HFF-Myc (cell line): ENCODE measurements around the gene TPX2.

Experiments used
- DNase-seq: peaks from one replicate; pipeline ENCODE4 v3.0.0-alpha.2; 2011; ENCODE audit warnings: low read depth; ENCODE audit errors: extremely low read depth
- H3K4me3 ChIP-seq: replicated peaks from 2 replicates; pipeline ENCODE4 v1.5.1; 2011; ENCODE audit warnings: low read depth, mild to moderate bottlenecking, control low read depth, low read length
- TF ChIP-seq, protein P1 (sequence below): IDR thresholded peaks from 2 replicates; pipeline ENCODE4 v1.5.1; 2012; ENCODE audit warnings: mild to moderate bottlenecking, low read depth, low read length, control low read depth; ENCODE audit errors: missing control alignments

TPX2 gene

DNA sequence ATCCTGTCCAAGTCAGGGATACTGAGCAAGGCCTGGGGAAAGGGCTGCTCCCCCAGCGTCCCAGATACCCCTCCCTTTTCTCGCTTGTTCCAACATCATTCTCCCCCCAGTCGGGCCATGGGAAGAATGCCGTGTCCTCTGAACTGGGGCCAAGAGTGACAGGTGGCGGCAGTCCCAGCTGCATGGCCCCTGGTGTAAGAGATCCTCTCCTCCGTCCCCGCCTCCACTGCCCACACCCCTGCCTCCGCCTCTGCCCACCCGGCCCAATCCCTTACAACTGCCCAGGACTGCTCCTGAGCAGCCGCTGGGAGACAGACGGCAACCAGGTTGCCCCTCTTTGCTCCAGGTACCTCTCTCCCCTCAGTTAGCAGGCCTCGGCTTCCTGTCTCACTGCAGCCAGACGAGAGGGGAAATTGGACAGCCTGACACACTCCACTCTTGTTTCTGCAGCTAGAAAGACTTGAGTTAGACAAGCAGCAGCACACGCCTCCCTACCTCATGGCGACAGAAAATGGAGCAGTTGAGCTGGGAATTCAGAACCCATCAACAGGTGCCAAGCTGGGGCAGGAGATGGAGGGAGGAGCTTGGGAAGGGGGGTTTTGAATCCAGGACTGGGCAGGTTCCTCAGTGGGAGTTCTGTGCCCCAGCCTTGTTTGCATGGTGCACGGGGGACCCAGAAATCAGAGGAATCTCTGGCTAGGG is 80.1 kb downstream of the TPX2 start, which contains the start of gene MYLK2:
TSS of gene MYLK2 (plus strand) at position 274 of the 702 bp plus-strand sequence. CDS start at position 499, 225 bp downstream.
- DNase-seq: no peak
- TF ChIP-seq, protein P1, sequence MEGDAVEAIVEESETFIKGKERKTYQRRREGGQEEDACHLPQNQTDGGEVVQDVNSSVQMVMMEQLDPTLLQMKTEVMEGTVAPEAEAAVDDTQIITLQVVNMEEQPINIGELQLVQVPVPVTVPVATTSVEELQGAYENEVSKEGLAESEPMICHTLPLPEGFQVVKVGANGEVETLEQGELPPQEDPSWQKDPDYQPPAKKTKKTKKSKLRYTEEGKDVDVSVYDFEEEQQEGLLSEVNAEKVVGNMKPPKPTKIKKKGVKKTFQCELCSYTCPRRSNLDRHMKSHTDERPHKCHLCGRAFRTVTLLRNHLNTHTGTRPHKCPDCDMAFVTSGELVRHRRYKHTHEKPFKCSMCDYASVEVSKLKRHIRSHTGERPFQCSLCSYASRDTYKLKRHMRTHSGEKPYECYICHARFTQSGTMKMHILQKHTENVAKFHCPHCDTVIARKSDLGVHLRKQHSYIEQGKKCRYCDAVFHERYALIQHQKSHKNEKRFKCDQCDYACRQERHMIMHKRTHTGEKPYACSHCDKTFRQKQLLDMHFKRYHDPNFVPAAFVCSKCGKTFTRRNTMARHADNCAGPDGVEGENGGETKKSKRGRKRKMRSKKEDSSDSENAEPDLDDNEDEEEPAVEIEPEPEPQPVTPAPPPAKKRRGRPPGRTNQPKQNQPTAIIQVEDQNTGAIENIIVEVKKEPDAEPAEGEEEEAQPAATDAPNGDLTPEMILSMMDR: no peak
- H3K4me3 ChIP-seq: no peak within 1 kb of the TSS

DNA sequence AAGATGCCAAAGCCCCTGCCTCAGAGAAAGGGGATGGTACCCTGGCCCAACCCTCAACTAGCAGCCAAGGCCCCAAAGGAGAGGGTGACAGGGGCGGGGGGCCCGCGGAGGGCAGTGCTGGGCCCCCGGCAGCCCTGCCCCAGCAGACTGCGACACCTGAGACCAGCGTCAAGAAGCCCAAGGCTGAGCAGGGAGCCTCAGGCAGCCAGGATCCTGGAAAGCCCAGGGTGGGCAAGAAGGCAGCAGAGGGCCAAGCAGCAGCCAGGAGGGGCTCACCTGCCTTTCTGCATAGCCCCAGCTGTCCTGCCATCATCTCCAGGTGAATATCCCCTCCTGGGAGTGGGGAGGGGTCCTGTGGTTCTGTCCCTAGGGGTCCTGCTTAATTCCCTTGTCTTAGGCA is 81.1 kb downstream of the TPX2 start:
- TF ChIP-seq, protein P1: no peak
- no peak for DNase-seq

DNA sequence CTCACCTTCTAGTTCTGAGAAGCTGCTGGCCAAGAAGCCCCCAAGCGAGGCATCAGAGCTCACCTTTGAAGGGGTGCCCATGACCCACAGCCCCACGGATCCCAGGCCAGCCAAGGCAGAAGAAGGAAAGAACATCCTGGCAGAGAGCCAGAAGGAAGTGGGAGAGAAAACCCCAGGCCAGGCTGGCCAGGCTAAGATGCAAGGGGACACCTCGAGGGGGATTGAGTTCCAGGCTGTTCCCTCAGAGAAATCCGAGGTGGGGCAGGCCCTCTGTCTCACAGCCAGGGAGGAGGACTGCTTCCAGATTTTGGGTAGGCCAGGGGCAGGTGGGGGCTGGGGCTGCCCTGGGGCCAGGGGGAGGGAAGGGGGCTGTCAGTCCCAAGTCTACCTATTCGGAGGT is 82.3 kb downstream of the TPX2 start:
- DNase-seq: no peak
- no peak overlapping the region for H3K4me3 ChIP-seq
- TF ChIP-seq, protein P1: no peak

More for the DNA sequence above, 81.1 kb downstream of the TPX2 start:
- no peak overlapping the region for H3K4me3 ChIP-seq

DNA sequence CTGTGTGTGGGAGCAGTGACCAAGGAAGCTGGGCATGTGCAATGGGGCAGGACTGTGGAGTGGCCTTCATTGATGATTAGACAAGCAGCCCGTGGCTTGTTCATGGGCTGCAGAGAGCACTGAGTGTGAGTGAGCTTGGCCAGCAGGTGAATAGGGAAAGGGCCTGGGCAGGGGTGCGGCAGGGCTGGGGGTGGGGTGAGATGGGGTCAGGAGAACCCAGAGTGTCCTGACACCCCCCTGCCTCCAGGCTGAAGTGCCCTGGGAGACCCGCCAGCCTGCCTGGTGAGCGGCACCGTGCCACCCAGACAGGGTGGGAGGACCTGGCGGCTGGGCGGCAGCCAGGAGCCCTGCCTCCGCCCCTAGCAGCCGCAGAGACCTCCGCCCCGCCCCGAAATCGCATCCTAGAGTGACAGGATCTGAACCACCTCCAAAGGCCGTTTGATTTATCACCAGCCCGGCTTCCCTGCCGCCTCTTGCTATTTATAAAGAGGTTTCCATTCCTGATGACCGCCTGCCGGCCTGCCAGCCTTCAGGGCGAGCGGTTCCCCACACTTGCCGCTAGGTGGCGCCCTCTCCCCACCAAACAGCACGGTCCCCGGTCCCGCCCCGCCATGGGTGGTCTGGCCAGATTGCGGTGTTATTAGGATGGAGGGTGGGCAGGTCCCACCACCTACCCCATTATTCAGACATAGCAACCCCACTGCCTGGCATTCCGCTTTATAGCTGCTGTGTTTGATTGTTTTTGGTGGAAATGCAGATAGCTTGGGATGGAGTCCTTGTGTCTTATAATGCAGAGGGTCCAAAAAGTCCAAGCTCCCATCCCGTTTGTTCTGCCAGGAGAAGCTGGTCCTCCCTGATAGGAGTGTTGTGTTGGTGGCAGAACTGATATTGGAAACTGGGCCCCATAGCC is 83.6 kb downstream of the TPX2 start:
- DNase-seq: no peak
- TF ChIP-seq, protein P1: peak; percentile 97
- H3K4me3 ChIP-seq: no peak overlapping the region

DNA sequence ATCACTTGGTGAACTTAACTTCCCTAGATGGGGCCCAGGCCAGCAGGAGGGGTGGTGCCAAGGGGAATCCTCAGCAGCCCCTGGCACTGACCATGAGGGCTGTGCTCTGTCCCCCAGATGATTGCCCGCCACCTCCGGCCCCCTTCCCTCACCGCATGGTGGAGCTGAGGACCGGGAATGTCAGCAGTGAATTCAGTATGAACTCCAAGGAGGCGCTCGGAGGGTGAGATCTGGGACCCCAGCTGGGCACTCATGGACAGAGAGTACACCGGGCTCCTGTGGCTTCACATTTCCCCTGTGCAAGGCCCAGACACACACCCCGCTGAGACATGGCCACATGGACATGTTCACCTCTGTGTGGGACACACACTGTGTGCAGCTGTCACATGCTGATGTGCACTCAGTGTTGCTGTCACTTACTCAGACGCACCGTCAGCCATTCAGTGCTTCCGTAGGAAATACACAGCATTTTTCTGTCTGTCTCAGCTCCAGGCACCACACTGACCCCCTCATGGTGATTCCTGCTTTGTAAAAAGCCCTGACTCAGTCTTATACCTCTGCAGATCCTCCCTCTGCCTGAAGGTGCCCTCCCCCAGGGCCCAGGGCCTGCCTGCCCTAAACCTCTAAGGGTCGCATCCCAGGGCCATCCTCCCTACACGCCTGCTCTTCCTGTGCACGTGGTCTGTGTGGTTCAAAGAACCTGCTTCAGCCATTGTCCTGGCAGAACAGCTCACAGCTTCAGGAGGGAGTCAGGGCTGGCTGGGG is 84.5 kb downstream of the TPX2 start:
- TF ChIP-seq, protein P1: no peak
- DNase-seq: no peak
- no peak overlapping the region for H3K4me3 ChIP-seq

DNA sequence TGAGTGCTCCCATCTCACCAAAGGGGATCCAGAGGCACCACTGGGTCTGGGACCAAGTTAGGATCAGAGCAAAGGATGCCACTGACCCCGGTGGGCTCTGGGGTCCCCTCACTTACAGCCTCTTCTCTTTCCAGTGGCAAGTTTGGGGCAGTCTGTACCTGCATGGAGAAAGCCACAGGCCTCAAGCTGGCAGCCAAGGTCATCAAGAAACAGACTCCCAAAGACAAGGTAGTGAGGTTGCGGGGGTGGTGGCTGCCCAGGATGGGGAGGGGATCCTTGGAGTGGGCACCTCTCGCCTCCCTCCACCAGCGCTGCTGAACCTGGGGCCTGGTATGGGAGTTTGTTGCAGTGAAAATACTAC is 85.0 kb downstream of the TPX2 start:
- H3K4me3 ChIP-seq: no peak overlapping the region
- TF ChIP-seq, protein P1: no peak
- DNase-seq: no peak
